ENCODE measurements around the gene HAP1. TPM values are rescaled to one million over a fixed set of nuclear protein-coding genes. Genes with fewer than 3 reads are reported as not detected.
A peak's percentile ranks its signal among the peaks of the same experiment; 100 is the strongest.

Gene HAP1
- total RNA-seq, 1 experiment from 2014 or later: 11.6 TPM

GRCh38 chr17:41781404-41782110 lies 47.1 kb upstream of the HAP1 start:
- ChIA-PET CTCF (interaction anchor here (0.6 kb wide), 1 partner anchor 9 kb away, joined by 7 read pairs; no protein-coding TSS in a partner anchor), POLR2A (interaction anchor here (0.6 to 0.9 kb wide), 3 partner anchors 8 to 46 kb away, joined by 7 to 11 read pairs (median 11); no protein-coding TSS in a partner anchor)
- TSS peak; percentile 24 for BruUV-seq (replicated peaks)
- TF ChIP-seq SIN3A (IDR thresholded peaks at IDR 0.05; ENCODE audit: borderline replicate concordance, insufficient read depth, low read depth, low read length) (no peak), CTCF (IDR thresholded peaks at IDR 0.05) (no peak), TCF7L2 (IDR thresholded peaks at IDR 0.05; ENCODE audit: low read depth, low read length) (no peak), REST (IDR thresholded peaks at IDR 0.05; ENCODE audit: insufficient read depth in 1 of 2, low read depth in 2 of 2, low read length in 1 of 2) (no peak), POLR2AphosphoS5 (IDR thresholded peaks at IDR 0.05; ENCODE audit: low read depth, low read length) (no peak)
- H3K36me3 ChIP-seq (ENCODE audit: control insufficient read depth, insufficient read depth, low read length): no peaks in the 10 kb centered on the region
- no peak for ATAC-seq
- no peaks in the 10 kb centered on the region for H3K27me3 ChIP-seq (ENCODE audit: control insufficient read depth, insufficient read depth, low read length)
- H3K9me3 ChIP-seq (ENCODE audit: control insufficient read depth, insufficient read depth, low read depth, low read length): no peaks in the 10 kb centered on the region
- intact Hi-C loops (cut with micrococcal nuclease; ENCODE audit: unreplicated experiment) (no loop called here), in situ Hi-C loops (cut with HindIII; ENCODE audit: low pct_unique_long_range_greater_than_20kb, low sequenced_read_pairs) (no loop called here)
- DNase-seq (ENCODE audit: low read depth, low spot score): no peak
- H3K4me3 ChIP-seq (ENCODE audit: low read depth in 2 of 2, low read length in 2 of 2): peak overlapping the region in 1 of 2 experiments; percentile 25; a peak in 1 of 4 replicates
- H3K4me1 ChIP-seq (ENCODE audit: control insufficient read depth, insufficient read depth, low read length): peaks cover 55% of the 10 kb centered on the region
- peak overlapping the region; percentile 73 for H3K27ac ChIP-seq (ENCODE audit: low read length)

- Histone ChIP-seq H3K36me3 (ENCODE audit: control insufficient read depth, insufficient read depth, low read length) (no peaks in the 10 kb centered on the region), H3K27ac (ENCODE audit: low read length) (0 out of 2 replicates have a peak overlapping the region, but pooled peaks have one; percentile 1), H3K4me1 (ENCODE audit: control insufficient read depth, insufficient read depth, low read length) (peaks cover 71% of the 10 kb centered on the region), H3K9me3 (ENCODE audit: control insufficient read depth, insufficient read depth, low read depth, low read length) (no peaks in the 10 kb centered on the region), H3K27me3 (ENCODE audit: control insufficient read depth, insufficient read depth, low read length) (no peaks in the 10 kb centered on the region), H3K4me3 (ENCODE audit: low read depth in 2 of 2, low read length in 2 of 2) (no peak overlapping the region)
- no peak for DNase-seq (ENCODE audit: low read depth, low spot score)
- BruUV-seq (replicated peaks): no TSS peak
- no peak for ATAC-seq
- POLR2A ChIA-PET: interaction anchor here (0.6 to 0.7 kb wide), 2 partner anchors 8 to 10 kb away, joined by 6 to 7 read pairs; no protein-coding TSS in a partner anchor
- TF ChIP-seq SIN3A (IDR thresholded peaks at IDR 0.05; ENCODE audit: borderline replicate concordance, insufficient read depth, low read depth, low read length) (no peak), POLR2AphosphoS5 (IDR thresholded peaks at IDR 0.05; ENCODE audit: low read depth, low read length) (no peak), REST (IDR thresholded peaks at IDR 0.05; ENCODE audit: insufficient read depth in 1 of 2, low read depth in 2 of 2, low read length in 1 of 2) (no peak), CTCF (IDR thresholded peaks at IDR 0.05) (no peak), TCF7L2 (IDR thresholded peaks at IDR 0.05; ENCODE audit: low read depth, low read length) (no peak)
- CTCF ChIA-PET: interaction anchor here (0.6 kb wide), 1 partner anchor 11 kb away, joined by 3 read pairs; no protein-coding TSS in a partner anchor
- in situ Hi-C loops (cut with HindIII; ENCODE audit: low pct_unique_long_range_greater_than_20kb, low sequenced_read_pairs) (no loop called here), intact Hi-C loops (cut with micrococcal nuclease; ENCODE audit: unreplicated experiment) (loop anchor here (2.0 kb wide), 1 partner anchor 21 kb away; no protein-coding TSS in a partner anchor)
Observed at GRCh38 chr17:41779954-41780353, 45.5 kb upstream of the HAP1 start.

All from Panc1 (cell line).